Caco-2 (cell line): Measurements from ENCODE around the gene SEPTIN2. TPM values are rescaled to one million over a fixed set of nuclear protein-coding genes. Genes with fewer than 3 reads are reported as not detected.

Experiments
- BruUV-seq: library from RNA; stranded (reverse); fragments of 400-500 nt; replicated peaks from 2 replicates; lab custom pipeline; 2021; lab: Mats Ljungman, UMichigan
- CTCF ChIA-PET: fragments of 300-600 bp; sonication (Branson Sonifier 250); formaldehyde crosslinking; loops from one replicate; lab custom pipeline; 2022; ENCODE audit warnings: antibody characterized with exemption; lab: Charles Lee
- POLR2A ChIA-PET: fragments of 300-600 bp; sonication (Branson Sonifier 250); formaldehyde crosslinking; loops from one replicate; lab custom pipeline; 2022; ENCODE audit warnings: antibody characterized with exemption; lab: Charles Lee
- DNase-seq, 2 experiments: peaks; one replicate each; pipeline versions ENCODE4 v3.0.0 to v3.0.0-alpha.2; 2020 to 2022
- H3K27me3 ChIP-seq: replicated peaks from 2 replicates; pipeline ENCODE4 v1.6.0; 2011; ENCODE audit warnings: low read length; ENCODE audit not compliant: control insufficient read depth, insufficient read depth
- H3K36me3 ChIP-seq: 2 replicates; pipeline ENCODE4 v1.5.1; 2011; ENCODE audit warnings: low read length; ENCODE audit not compliant: control insufficient read depth, insufficient read depth
- H3K4me1 ChIP-seq: fragments of 250-450 bp; sonication (Bioruptor Pico); 2 replicates; pipeline ENCODE4 v1.5.1; 2020; ENCODE audit warnings: mild to moderate bottlenecking
- H3K4me3 ChIP-seq: 2 replicates; pipeline ENCODE4 v1.5.1; 2011; ENCODE audit warnings: low read depth, mild to moderate bottlenecking, control low read depth, low read length
- H3K9me3 ChIP-seq: fragments of 250-450 bp; sonication (Bioruptor Pico); 2 replicates; pipeline ENCODE4 v1.5.1; 2020; ENCODE audit warnings: mild to moderate bottlenecking, moderate library complexity
- H3K27ac Mint-ChIP-seq: one replicate; pipeline ENCODE4 v1.8.0; 2022; ENCODE audit warnings: mixed read lengths; ENCODE audit not compliant: unreplicated experiment
- H3K27me3 Mint-ChIP-seq: one replicate; pipeline ENCODE4 v1.8.0; 2022; ENCODE audit warnings: mixed read lengths; ENCODE audit not compliant: insufficient read depth, unreplicated experiment
- H3K36me3 Mint-ChIP-seq: one replicate; pipeline ENCODE4 v1.8.0; 2022; ENCODE audit warnings: mild to moderate bottlenecking, mixed read lengths; ENCODE audit not compliant: insufficient read depth, unreplicated experiment
- H3K4me1 Mint-ChIP-seq: one replicate; pipeline ENCODE4 v1.8.0; 2022; ENCODE audit warnings: low read depth, mixed read lengths; ENCODE audit not compliant: unreplicated experiment
- H3K4me3 Mint-ChIP-seq: one replicate; pipeline ENCODE4 v1.8.0; 2022; ENCODE audit warnings: mild to moderate bottlenecking, moderate library complexity, mixed read lengths; ENCODE audit not compliant: unreplicated experiment
- H3K9me3 Mint-ChIP-seq: one replicate; pipeline ENCODE4 v1.8.0; 2022; ENCODE audit warnings: mixed read lengths; ENCODE audit not compliant: unreplicated experiment
- CTCF ChIP-seq, 2 experiments: fragments of 200-600 bp in 1 of 2; IDR thresholded peaks; 1 replicate in 1 of 2; 2 replicates in 1 of 2; pipeline versions ENCODE4 v1.5.1 to v1.8.0; 2011 to 2022; ENCODE audit warnings: antibody characterized with exemption in 1 of 2, control low read depth in 1 of 2, inconsistent platforms in 1 of 2, low read depth in 1 of 2, low read length in 1 of 2, mild to moderate bottlenecking in 1 of 2, moderate library complexity in 1 of 2; ENCODE audit not compliant: insufficient read depth in 1 of 2, severe bottlenecking in 1 of 2, unreplicated experiment in 1 of 2
- intact Hi-C: fragments of 100-400 bp; cut with micrococcal nuclease; formaldehyde crosslinking; loops from one replicate; pipeline ENCODE4 v1.10.0; 2022; ENCODE audit not compliant: unreplicated experiment
- total RNA-seq: library from RNA; stranded (reverse); gene quantifications from 2 replicates; pipeline ENCODE4 v1.2.3, GENCODE V29; 2022

The SEPTIN2 gene
- total RNA-seq, 1 experiment from 2014 or later = 209 TPM

- intact Hi-C loops = loop anchor here (1.0 kb wide), 3 partner anchors 18 to 41 kb away; partner anchors contain the start of genes HDLBP and SEPTIN2
- H3K4me3 Mint-ChIP-seq = peak within 1 kb of the TSS; percentile 72
- no TSS peak for BruUV-seq
- H3K27me3 Mint-ChIP-seq = no peaks in the 10 kb centered on the region
- H3K4me1 Mint-ChIP-seq = peaks cover 17% of the 10 kb centered on the region
- Histone ChIP-seq H3K9me3 (no peaks in the 10 kb centered on the region), H3K4me1 (peaks cover 25% of the 10 kb centered on the region), H3K36me3 (no peaks in the 10 kb centered on the region), H3K4me3 (peak within 1 kb of the TSS; percentile 78), H3K27me3 (no peaks in the 10 kb centered on the region)
- H3K9me3 Mint-ChIP-seq = no peaks in the 10 kb centered on the region
- DNase-seq = peak; percentile 96 to 98
- peaks cover 27% of the 10 kb centered on the region for H3K36me3 Mint-ChIP-seq
- POLR2A ChIA-PET = interaction anchor here (1.0 kb wide), 1 partner anchor 330 kb away, joined by 3 read pairs; the partner anchor contains the start of gene DTYMK
- H3K27ac Mint-ChIP-seq = peak within 1 kb of the TSS; percentile 76
- no peak for TF ChIP-seq CTCF (IDR thresholded peaks at IDR 0.05; ENCODE audit: insufficient read depth in 1 of 2, low read depth in 1 of 2, low read length in 1 of 2, severe bottlenecking in 1 of 2, unreplicated experiment in 1 of 2)
- CTCF ChIA-PET = interaction anchor here (1.0 kb wide), 1 partner anchor 36 kb away, joined by 14 read pairs; no protein-coding TSS in a partner anchor
Observed at GRCh38 chr2:241355983-241356870, 40.5 kb downstream of the SEPTIN2 start, which contains the start of gene FARP2. Gene FARP2 (plus strand): TSS chr2:241356285. CDS start chr2:241373108, 16,823 bp downstream.

GRCh38 chr2:241356871-241357260 lies 41.1 kb downstream of the SEPTIN2 start:
- H3K9me3 ChIP-seq = no peaks in the 10 kb centered on the region
- no peak for TF ChIP-seq CTCF (IDR thresholded peaks at IDR 0.05; ENCODE audit: insufficient read depth in 1 of 2, low read depth in 1 of 2, low read length in 1 of 2, severe bottlenecking in 1 of 2, unreplicated experiment in 1 of 2)
- Mint-ChIP-seq H3K9me3 (no peaks in the 10 kb centered on the region), H3K36me3 (peaks cover 22% of the 10 kb centered on the region), H3K27me3 (no peaks in the 10 kb centered on the region), H3K4me3 (peak overlapping the region; percentile 72), H3K4me1 (peaks cover 21% of the 10 kb centered on the region), H3K27ac (peak overlapping the region; percentile 38)
- H3K4me1 ChIP-seq = peaks cover 20% of the 10 kb centered on the region
- H3K27me3 ChIP-seq = no peaks in the 10 kb centered on the region
- CTCF ChIA-PET = interaction anchor here (1.0 kb wide), 1 partner anchor 35 kb away, joined by 14 read pairs; no protein-coding TSS in a partner anchor
- POLR2A ChIA-PET = interaction anchor here (1.0 kb wide), 1 partner anchor 330 kb away, joined by 3 read pairs; the partner anchor contains the start of gene DTYMK
- H3K36me3 ChIP-seq = no peaks in the 10 kb centered on the region
- no TSS peak for BruUV-seq
- H3K4me3 ChIP-seq = peak overlapping the region; percentile 78
- intact Hi-C loops = loop anchor here (1.0 kb wide), 2 partner anchors 35 to 42 kb away; partner anchors contain the start of genes HDLBP and SEPTIN2
- DNase-seq = no peak

- no peaks in the 10 kb centered on the region for H3K9me3 ChIP-seq
- H3K36me3 ChIP-seq = no peaks in the 10 kb centered on the region
- POLR2A ChIA-PET = interaction anchor here (0.6 kb wide), 1 partner anchor 36 kb away, joined by 3 read pairs; no protein-coding TSS in a partner anchor
- no peak overlapping the region; the same call in 1 of the 2 replicates for H3K4me3 ChIP-seq
- H3K4me1 ChIP-seq = peaks cover 14% of the 10 kb centered on the region
- no peaks in the 10 kb centered on the region for H3K9me3 Mint-ChIP-seq
- H3K27me3 Mint-ChIP-seq = no peaks in the 10 kb centered on the region
- BruUV-seq = no TSS peak
- intact Hi-C loops = no loop called here
- H3K27ac Mint-ChIP-seq = no peak overlapping the region
- CTCF ChIA-PET = no interaction called here
- H3K36me3 Mint-ChIP-seq = peaks cover 17% of the 10 kb centered on the region
- peaks cover 21% of the 10 kb centered on the region for H3K4me1 Mint-ChIP-seq
- peak overlapping the region; percentile 72 for H3K4me3 Mint-ChIP-seq
- DNase-seq = no peak
- H3K27me3 ChIP-seq = no peaks in the 10 kb centered on the region
- TF ChIP-seq CTCF (IDR thresholded peaks at IDR 0.05; ENCODE audit: insufficient read depth in 1 of 2, low read depth in 1 of 2, low read length in 1 of 2, severe bottlenecking in 1 of 2, unreplicated experiment in 1 of 2) = no peak
Observed at GRCh38 chr2:241357531-241357930, 41.8 kb downstream of the SEPTIN2 start.
